ENCODE measurements around the gene CDC25A.

DNA sequence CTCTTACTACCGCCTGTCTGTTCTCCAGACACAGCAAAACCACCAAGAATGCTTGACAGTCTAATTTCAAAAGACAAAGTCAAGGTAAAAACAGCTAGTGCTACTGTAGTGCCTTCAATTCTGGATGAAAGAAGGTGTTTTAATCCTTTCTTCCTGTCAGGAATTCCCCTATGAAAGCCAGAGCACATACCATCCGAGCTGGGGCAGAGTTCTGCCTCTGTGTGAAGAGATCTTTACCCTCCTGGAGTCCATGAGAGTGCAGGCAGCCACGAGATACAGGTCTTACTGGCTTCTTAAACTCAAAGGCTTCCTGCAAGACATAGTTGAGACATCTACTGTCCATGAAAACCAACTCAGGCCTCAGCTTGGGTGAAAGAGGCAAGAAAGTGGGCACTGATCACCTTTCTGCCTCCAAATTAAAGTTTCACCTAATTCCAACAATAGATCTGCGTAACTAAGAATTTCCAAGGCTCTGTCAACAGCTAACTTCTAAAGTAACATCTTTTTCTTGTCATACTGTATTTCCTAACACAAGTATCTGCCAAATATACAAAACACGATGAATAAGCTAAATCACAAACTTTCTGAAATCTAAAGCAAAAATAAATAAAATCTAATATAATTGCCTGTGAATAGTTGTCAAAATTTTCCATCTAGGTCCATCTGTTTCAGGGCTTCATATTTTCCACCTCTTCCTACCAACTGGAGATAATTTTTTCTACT lies 7.5 kb downstream of the CDC25A start:
- TF ChIP-seq, protein P1, sequence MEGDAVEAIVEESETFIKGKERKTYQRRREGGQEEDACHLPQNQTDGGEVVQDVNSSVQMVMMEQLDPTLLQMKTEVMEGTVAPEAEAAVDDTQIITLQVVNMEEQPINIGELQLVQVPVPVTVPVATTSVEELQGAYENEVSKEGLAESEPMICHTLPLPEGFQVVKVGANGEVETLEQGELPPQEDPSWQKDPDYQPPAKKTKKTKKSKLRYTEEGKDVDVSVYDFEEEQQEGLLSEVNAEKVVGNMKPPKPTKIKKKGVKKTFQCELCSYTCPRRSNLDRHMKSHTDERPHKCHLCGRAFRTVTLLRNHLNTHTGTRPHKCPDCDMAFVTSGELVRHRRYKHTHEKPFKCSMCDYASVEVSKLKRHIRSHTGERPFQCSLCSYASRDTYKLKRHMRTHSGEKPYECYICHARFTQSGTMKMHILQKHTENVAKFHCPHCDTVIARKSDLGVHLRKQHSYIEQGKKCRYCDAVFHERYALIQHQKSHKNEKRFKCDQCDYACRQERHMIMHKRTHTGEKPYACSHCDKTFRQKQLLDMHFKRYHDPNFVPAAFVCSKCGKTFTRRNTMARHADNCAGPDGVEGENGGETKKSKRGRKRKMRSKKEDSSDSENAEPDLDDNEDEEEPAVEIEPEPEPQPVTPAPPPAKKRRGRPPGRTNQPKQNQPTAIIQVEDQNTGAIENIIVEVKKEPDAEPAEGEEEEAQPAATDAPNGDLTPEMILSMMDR (IDR thresholded peaks at IDR 0.05; ENCODE audit: control extremely low read depth in 1 of 3, insufficient read depth in 1 of 3, low read depth in 1 of 3, low read length in 3 of 3) = no peak
- TF ChIP-seq ZNF274 (IDR thresholded peaks at IDR 0.05; ENCODE audit: borderline replicate concordance, extremely low read depth, low read length) = no peak
- TF ChIP-seq FOSL1 (IDR thresholded peaks at IDR 0.05; ENCODE audit: insufficient read depth, low read depth, low read length) = no peak
- TF ChIP-seq CREB1 (IDR thresholded peaks at IDR 0.05) = no peak
- no peak for TF ChIP-seq TCF12 (IDR thresholded peaks at IDR 0.05; ENCODE audit: low read depth, low read length)
- no peak for TF ChIP-seq POLR2AphosphoS5 (IDR thresholded peaks at IDR 0.05; ENCODE audit: low read depth, low read length)

All from H1 (cell line).